ENCODE results near the gene AVPI1.

The AVPI1 gene

GRCh38 chr10:97715259-97715874 lies 28.3 kb upstream of the AVPI1 start:
- H3K4me1 Mint-ChIP-seq, result peaks cover 49% of the 10 kb centered on the region
- TF ChIP-seq CTCF (IDR thresholded peaks at IDR 0.05; ENCODE audit: unreplicated experiment in 3 of 3), result no peak
- H3K36me3 Mint-ChIP-seq (ENCODE audit: low read depth), result peaks cover 31% of the 10 kb centered on the region
- H3K27ac Mint-ChIP-seq, result peak overlapping the region; percentile 96 to 99 (median 96)
- H3K4me3 Mint-ChIP-seq, result peak overlapping the region; percentile 98 to 100 (median 99)
- H3K9me3 Mint-ChIP-seq, result no peaks in the 10 kb centered on the region
- peaks cover 13% of the 10 kb centered on the region for H3K27me3 Mint-ChIP-seq (ENCODE audit: low read depth)

GRCh38 chr10:97714401-97715258 lies 27.6 kb upstream of the AVPI1 start:
- peaks cover 50% of the 10 kb centered on the region for H3K4me1 Mint-ChIP-seq
- no peak for TF ChIP-seq CTCF (IDR thresholded peaks at IDR 0.05; ENCODE audit: unreplicated experiment in 3 of 3)
- peaks cover 28% of the 10 kb centered on the region for H3K36me3 Mint-ChIP-seq (ENCODE audit: low read depth)
- H3K9me3 Mint-ChIP-seq, result no peaks in the 10 kb centered on the region
- peak overlapping the region; percentile 96 to 99 (median 96) for H3K27ac Mint-ChIP-seq
- peaks cover 13% of the 10 kb centered on the region for H3K27me3 Mint-ChIP-seq (ENCODE audit: low read depth)
- peak overlapping the region; percentile 98 to 100 (median 99) for H3K4me3 Mint-ChIP-seq

- Mint-ChIP-seq H3K36me3 (ENCODE audit: low read depth) (peaks cover 24% of the 10 kb centered on the region), H3K4me3 (peak overlapping the region; percentile 98 to 100 (median 99)), H3K4me1 (peaks cover 49% of the 10 kb centered on the region), H3K27ac (peak overlapping the region; percentile 96 to 99 (median 99)), H3K27me3 (ENCODE audit: low read depth) (peaks cover 13% of the 10 kb centered on the region), H3K9me3 (no peaks in the 10 kb centered on the region)
- peak in 1 of 3 experiments; percentile 22 for TF ChIP-seq CTCF (IDR thresholded peaks at IDR 0.05; ENCODE audit: unreplicated experiment in 3 of 3)
These were observed 26.9 kb upstream of the AVPI1 start for GRCh38 chr10:97713826-97714400.

- H3K4me1 Mint-ChIP-seq, result peaks cover 45% of the 10 kb centered on the region
- TF ChIP-seq CTCF (IDR thresholded peaks at IDR 0.05; ENCODE audit: unreplicated experiment in 3 of 3), result no peak
- peak within 1 kb of the TSS; percentile 96 to 99 (median 99) for H3K27ac Mint-ChIP-seq
- peaks cover 13% of the 10 kb centered on the region for H3K27me3 Mint-ChIP-seq (ENCODE audit: low read depth)
- H3K4me3 Mint-ChIP-seq, result peak within 1 kb of the TSS; percentile 98 to 100 (median 99)
- no peaks in the 10 kb centered on the region for H3K9me3 Mint-ChIP-seq
- peaks cover 21% of the 10 kb centered on the region for H3K36me3 Mint-ChIP-seq (ENCODE audit: low read depth)
These were observed 26.3 kb upstream of the AVPI1 start, which contains the start of gene MARVELD1 for GRCh38 chr10:97713339-97713825. Gene MARVELD1, plus strand, starts transcription at chr10:97713730. Its CDS starts 147 bp downstream, at chr10:97713877.

GRCh38 chr10:97711640-97712572 lies 24.9 kb upstream of the AVPI1 start:
- Mint-ChIP-seq H3K27me3 (ENCODE audit: low read depth) (peaks cover 13% of the 10 kb centered on the region), H3K4me1 (peaks cover 40% of the 10 kb centered on the region), H3K4me3 (peak overlapping the region; percentile 72 to 87 (median 84)), H3K27ac (peak overlapping the region; percentile 68 to 96 (median 70)), H3K36me3 (ENCODE audit: low read depth) (peaks cover 10% of the 10 kb centered on the region), H3K9me3 (no peaks in the 10 kb centered on the region)
- no peak for TF ChIP-seq CTCF (IDR thresholded peaks at IDR 0.05; ENCODE audit: unreplicated experiment in 3 of 3)
